RWPE1 (cell line): Measurements from ENCODE around the gene EPB41L4A.
"Not testable (repeated sequence)": the region's sequence is repeated elsewhere in the genome, so short reads cannot be mapped to it uniquely, and the experiment has no call there.

Experiments used
- CTCF ChIA-PET: fragments of 350-600 bp; sonication (Branson Sonifier 250); formaldehyde crosslinking; extraction: SDS; loops from one replicate; lab custom pipeline; 2021; lab: Yijun Ruan, JAX
- POLR2A ChIA-PET: fragments of 400-600 bp; formaldehyde crosslinking; extraction: SDS; loops from one replicate; lab custom pipeline; 2020; ENCODE audit warnings: antibody characterized with exemption; ENCODE audit not compliant: low non-redundant PET; lab: Yijun Ruan, JAX
- DNase-seq: peaks from one replicate; pipeline ENCODE4 v3.0.0; 2012; ENCODE audit warnings: low spot score
- H3K27ac ChIP-seq: fragments of 450-650 bp; 2 replicates; pipeline ENCODE4 v1.5.1; 2017
- TF ChIP-seq, protein P1 (sequence below): fragments of 450-650 bp; conservative IDR thresholded peaks from 2 replicates; pipeline ENCODE4 v1.5.1; 2017; ENCODE audit warnings: low read depth, mild to moderate bottlenecking

EPB41L4A gene

GRCh38 chr5:112371067-112371466 is 48.0 kb downstream of the EPB41L4A start:
- TF ChIP-seq, protein P1, sequence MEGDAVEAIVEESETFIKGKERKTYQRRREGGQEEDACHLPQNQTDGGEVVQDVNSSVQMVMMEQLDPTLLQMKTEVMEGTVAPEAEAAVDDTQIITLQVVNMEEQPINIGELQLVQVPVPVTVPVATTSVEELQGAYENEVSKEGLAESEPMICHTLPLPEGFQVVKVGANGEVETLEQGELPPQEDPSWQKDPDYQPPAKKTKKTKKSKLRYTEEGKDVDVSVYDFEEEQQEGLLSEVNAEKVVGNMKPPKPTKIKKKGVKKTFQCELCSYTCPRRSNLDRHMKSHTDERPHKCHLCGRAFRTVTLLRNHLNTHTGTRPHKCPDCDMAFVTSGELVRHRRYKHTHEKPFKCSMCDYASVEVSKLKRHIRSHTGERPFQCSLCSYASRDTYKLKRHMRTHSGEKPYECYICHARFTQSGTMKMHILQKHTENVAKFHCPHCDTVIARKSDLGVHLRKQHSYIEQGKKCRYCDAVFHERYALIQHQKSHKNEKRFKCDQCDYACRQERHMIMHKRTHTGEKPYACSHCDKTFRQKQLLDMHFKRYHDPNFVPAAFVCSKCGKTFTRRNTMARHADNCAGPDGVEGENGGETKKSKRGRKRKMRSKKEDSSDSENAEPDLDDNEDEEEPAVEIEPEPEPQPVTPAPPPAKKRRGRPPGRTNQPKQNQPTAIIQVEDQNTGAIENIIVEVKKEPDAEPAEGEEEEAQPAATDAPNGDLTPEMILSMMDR, result no peak
- H3K27ac ChIP-seq, result no peak overlapping the region
- no peak for DNase-seq
- ChIA-PET POLR2A (no interaction called here), CTCF (interaction anchor here (0.6 to 0.8 kb wide), 2 partner anchors 18 to 49 kb away, joined by 3 read pairs; no protein-coding TSS in a partner anchor)

- TF ChIP-seq, protein P1, result no peak
- ChIA-PET POLR2A (no interaction called here), CTCF (interaction anchor here (0.6 to 1.4 kb wide), 8 partner anchors 11 to 330 kb away, joined by 3 to 5 read pairs (median 3); no protein-coding TSS in a partner anchor)
These were observed 51.7 kb downstream of the EPB41L4A start for GRCh38 chr5:112367400-112367799.

GRCh38 chr5:112366987-112367386 is 52.1 kb downstream of the EPB41L4A start:
- TF ChIP-seq, protein P1, result no peak; the same call in 1 of the 2 replicates
- CTCF ChIA-PET, result interaction anchor here (0.6 to 1.4 kb wide), 9 partner anchors 11 to 702 kb away, joined by 3 to 5 read pairs (median 3); no protein-coding TSS in a partner anchor
- POLR2A ChIA-PET, result no interaction called here
- DNase-seq, result peak; percentile 67
- no peak overlapping the region for H3K27ac ChIP-seq

More at GRCh38 chr5:112367400-112367799, 51.7 kb downstream of the EPB41L4A start:
- H3K27ac ChIP-seq, result no peak overlapping the region
- DNase-seq, result no peak

GRCh38 chr5:112360740-112361139 is 58.3 kb downstream of the EPB41L4A start:
- CTCF ChIA-PET, POLR2A ChIA-PET, DNase-seq, H3K27ac ChIP-seq: not testable (repeated sequence)

GRCh38 chr5:112356178-112356956 is 62.7 kb downstream of the EPB41L4A start:
- ChIA-PET POLR2A (no interaction called here), CTCF (interaction anchor here (0.8 kb wide), 1 partner anchor 11 kb away, joined by 3 read pairs; no protein-coding TSS in a partner anchor)
- no peak overlapping the region for H3K27ac ChIP-seq
- TF ChIP-seq, protein P1, result no peak
- no peak for DNase-seq

DNA sequence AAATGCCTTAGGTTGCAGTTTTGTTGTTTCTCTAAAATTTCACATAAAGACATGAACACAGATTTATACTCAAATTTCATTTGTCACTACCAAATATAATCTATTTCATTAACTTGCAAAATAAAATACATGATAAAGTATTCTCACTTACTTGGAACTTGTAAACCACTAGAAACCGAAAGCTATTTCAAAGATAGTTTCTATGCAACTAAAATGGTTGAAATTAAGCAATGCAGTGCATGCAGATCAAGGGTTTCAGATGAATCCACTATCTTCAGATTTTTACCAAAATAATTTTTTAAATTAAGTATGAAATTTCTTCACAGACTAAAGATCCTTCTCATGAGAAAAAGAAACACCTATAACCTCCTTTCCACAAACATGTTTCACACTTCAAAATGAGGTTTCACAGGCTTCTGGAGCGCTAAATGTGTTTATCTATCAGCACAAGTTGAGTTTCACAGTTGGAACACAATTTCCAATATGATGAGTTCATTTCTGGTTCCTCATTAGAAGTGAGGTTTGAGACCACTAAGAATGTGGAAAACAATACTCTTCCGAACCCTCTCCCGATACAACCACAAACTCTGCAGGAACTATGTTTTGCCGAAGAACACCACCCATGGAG is 63.9 kb downstream of the EPB41L4A start:
- ChIA-PET CTCF (no interaction called here), POLR2A (no interaction called here)
- TF ChIP-seq, protein P1, result no peak
- DNase-seq, result no peak
- H3K27ac ChIP-seq, result no peak overlapping the region
